GM18499 (cell line): Measurements from ENCODE around the gene ITGB5.

Source experiments
- ATAC-seq: cut with Tn5 transposase; IDR thresholded peaks from one replicate; pipeline ENCODE4 v1.9.1; 2021; ENCODE audit warnings: moderate number of reproducible peaks; ENCODE audit not compliant: insufficient read depth, unreplicated experiment

Gene ITGB5

GRCh38 chr3:124776856-124777255 lies 110.3 kb downstream of the ITGB5 start:
- ATAC-seq = no peak

GRCh38 chr3:124775877-124776276 lies 111.3 kb downstream of the ITGB5 start:
- no peak for ATAC-seq

GRCh38 chr3:124774841-124775402 lies 112.2 kb downstream of the ITGB5 start:
- no peak for ATAC-seq

- ATAC-seq = no peak
Observed at GRCh38 chr3:124774327-124774718, 112.8 kb downstream of the ITGB5 start.

- ATAC-seq = no peak
Observed at GRCh38 chr3:124773351-124774326, 113.5 kb downstream of the ITGB5 start.

- ATAC-seq = no peak
Observed at GRCh38 chr3:124772081-124772831, 114.9 kb downstream of the ITGB5 start.

- no peak for ATAC-seq
Observed at GRCh38 chr3:124771083-124771445, 116.1 kb downstream of the ITGB5 start.

GRCh38 chr3:124770336-124771082 lies 116.7 kb downstream of the ITGB5 start:
- ATAC-seq = no peak

- no peak for ATAC-seq
Observed at GRCh38 chr3:124769462-124769861, 117.7 kb downstream of the ITGB5 start.

GRCh38 chr3:124768812-124769211 lies 118.4 kb downstream of the ITGB5 start:
- no peak for ATAC-seq

- ATAC-seq = no peak
Observed at GRCh38 chr3:124767691-124768090, 119.5 kb downstream of the ITGB5 start.

- no peak for ATAC-seq
Observed at GRCh38 chr3:124767264-124767663, 119.9 kb downstream of the ITGB5 start.

- ATAC-seq = no peak
Observed at GRCh38 chr3:124766113-124767095, 120.8 kb downstream of the ITGB5 start.

GRCh38 chr3:124765197-124765840 lies 121.8 kb downstream of the ITGB5 start:
- no peak for ATAC-seq

GRCh38 chr3:124764746-124765145 lies 122.4 kb downstream of the ITGB5 start:
- ATAC-seq = no peak

- ATAC-seq = no peak
Observed at GRCh38 chr3:124763644-124764358, 123.4 kb downstream of the ITGB5 start.

- ATAC-seq = no peak
Observed at GRCh38 chr3:124763206-124763605, 124.0 kb downstream of the ITGB5 start.

GRCh38 chr3:124762661-124763011 lies 124.5 kb downstream of the ITGB5 start:
- no peak for ATAC-seq
